HS-5 (cell line): Measurements from ENCODE around the gene CXorf66.
"Not testable (repeated sequence)": the region's sequence is repeated elsewhere in the genome, so short reads cannot be mapped to it uniquely, and the experiment has no call there.

Experiments
- DNase-seq: peaks from one replicate; pipeline ENCODE4 v3.0.0-alpha.2; 2012; ENCODE audit warnings: low read depth

Gene CXorf66

GRCh38 chrX:139965421-139965820 is at the start of gene CXorf66:
CXorf66 (minus strand) TSS chrX:139965521; CDS start chrX:139965496, 25 bp downstream.
- DNase-seq, result no peak

DNA sequence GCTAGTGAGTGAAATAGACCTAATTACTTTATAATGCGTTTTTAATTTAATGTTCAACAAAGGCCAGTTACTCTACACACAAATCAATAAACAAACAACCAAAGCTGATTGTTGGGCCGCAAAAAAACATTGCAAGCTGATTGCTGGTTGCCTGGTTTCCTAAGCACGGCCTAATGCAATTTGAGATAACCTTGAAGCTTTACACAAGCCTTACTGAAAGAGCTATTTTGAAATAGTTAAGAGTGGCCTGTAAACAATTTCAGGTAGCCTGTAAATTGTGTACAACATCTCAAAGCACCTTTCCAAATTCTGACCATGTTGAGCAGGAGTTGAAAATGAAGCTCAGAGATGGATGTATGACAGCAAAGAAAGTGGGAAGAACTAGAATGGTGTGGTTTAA is 17.5 kb upstream of the CXorf66 start:
- no peak for DNase-seq

- no peak for DNase-seq
Observed at GRCh38 chrX:139974471-139974870, 9.2 kb upstream of the CXorf66 start.

- DNase-seq, result no peak
Observed at GRCh38 chrX:139972629-139973624, 7.6 kb upstream of the CXorf66 start.

DNA sequence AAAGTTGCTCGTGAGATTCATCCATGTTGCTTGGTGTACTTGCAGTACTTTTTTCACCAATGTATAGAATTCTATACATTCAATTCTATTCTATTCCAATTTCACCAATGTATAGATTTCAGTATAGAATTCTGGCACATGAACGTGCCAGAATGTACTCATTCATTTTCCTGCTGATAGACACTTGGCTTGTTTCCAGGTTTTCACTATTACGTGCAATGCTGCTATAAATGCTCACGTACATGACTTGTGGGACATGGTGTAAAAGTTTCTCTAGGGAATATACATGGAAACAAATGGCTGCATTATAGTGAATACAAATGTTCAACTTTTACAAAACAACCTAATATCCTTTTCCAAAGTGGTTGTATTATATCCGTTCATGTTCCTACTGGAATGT is 6.8 kb upstream of the CXorf66 start:
- no peak for DNase-seq

DNA sequence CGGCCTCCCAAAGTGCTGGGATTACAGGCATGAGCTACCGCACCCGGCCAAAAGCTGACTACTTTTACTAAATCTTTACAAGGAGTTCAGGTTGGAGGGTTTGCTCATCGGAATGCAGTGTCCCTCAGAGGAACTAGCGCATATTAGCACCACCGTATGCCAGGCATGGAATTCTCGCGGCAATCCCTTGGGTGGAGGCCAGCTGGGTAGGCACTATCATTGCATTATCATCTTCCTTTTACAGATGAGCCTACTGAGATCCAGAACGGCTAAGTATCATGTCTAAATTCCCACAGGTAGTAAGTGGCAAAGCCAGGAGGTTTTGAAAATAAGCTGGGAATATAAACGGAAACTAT is 6.1 kb upstream of the CXorf66 start:
- DNase-seq, result no peak

DNA sequence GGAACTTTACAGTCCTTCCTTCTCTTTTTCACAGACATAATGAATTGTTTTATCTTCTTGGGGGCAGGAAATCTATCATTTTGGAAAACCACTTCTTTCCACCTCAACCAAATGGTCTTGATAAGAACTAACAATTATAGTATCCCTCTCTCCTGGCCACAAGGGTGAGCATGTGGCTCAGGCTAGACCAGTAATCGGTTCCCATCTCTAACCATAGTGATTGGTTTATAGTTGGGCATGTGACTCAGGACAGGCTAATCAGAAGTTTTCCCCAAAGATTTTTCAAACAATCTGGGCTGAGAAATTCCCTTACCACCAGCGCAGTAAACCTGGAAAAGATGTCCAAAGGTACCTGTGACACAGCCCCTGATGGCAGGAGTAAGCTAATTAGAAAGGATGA is 4.0 kb upstream of the CXorf66 start:
- no peak for DNase-seq

DNA sequence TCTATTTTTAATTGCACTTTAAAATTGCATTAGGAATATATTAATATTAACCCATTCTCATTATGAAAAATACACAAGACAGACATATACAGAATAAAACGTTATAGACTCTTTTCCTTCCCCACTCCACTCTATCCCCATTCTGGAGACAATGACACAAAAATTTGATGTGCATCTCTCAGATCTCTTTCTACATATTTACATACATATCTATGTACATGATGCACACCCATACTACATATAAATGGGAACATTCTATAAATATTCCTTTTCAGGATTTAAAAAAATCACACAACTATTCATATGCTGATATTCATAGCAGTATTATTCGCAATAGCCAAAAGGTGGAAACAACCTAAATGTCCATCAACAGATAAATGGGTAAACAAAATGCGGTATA is 2.4 kb upstream of the CXorf66 start:
- no peak for DNase-seq

DNA sequence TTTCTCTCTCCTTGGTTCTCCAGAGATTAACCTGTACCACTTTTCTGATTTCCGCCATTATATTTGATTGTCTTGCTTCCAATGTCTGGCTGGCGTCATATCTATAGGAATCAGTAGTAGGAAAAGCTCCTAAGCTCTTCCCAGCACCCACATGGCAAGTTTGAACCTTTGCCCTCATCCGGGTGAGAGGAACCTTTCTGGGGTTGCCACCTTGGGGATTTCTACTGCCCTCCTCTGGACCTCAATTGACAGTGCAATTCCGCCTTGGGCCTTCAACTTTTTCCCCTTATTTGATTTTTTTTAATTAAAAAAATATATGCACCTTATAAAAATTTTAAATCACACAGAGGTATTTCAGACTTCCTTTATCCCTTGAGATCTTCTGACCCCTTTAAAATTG is 2.0 kb upstream of the CXorf66 start:
- no peak for DNase-seq

- not testable (repeated sequence) for DNase-seq
Observed at GRCh38 chrX:139966159-139966558, 838 bp upstream of the CXorf66 start.

DNA sequence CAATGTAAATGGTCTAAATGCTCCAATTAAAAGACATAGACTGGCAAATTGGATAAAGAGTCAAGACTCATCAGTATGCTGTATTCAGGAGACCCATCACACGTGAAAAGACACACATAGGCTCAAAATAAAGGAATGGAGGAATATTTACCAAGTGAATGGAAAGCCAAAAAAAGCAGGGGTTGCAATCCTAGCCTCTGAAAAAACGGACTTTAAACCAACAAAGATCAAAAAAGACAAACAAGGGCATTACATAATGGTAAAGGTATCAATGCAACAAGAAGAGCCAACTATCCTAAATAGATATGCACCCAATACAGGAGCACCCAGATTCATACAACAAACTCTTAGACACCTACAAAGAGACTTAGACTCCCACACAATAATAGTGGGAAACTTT is 4.2 kb downstream of the CXorf66 start:
- not testable (repeated sequence) for DNase-seq

DNA sequence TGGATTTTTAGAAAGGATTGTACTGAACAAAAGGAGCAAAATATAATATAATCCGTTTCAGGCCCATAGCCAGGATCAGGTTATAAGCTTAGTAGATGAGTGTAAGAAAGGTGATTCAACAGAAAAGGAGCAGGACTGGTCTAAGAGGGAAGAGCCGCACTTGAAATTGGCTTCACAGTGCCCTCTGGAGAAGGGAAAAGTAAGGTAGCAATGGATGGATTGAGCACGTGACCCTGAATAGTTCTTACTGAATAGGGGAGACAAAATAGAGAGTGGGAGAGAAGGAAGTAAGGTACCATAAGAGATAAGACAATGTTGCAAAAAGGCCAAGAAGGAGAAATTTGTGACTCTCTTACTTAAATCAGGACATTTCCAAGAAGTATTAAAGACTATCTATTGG is 15.6 kb downstream of the CXorf66 start:
- DNase-seq, result no peak

DNA sequence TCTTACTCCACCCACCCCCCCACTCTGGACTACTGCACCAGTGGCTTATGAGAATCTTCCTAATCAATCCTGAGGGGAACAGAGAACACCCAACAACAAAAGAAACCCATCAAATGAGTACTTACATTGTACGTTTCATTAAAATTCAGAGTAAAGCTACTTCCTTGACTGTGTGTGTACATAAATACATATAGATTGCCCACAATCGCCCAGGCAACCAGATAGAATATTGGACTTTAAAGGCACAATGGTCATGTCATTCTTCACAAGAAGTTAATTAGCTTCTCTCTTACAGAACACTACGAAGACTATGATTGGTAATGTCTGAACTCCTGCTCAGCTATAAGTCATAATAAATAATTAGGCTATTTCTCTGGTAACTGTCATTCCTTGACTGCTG is 20.2 kb downstream of the CXorf66 start:
- no peak for DNase-seq

GRCh38 chrX:139936259-139936658 is 29.1 kb downstream of the CXorf66 start:
- DNase-seq, result no peak

DNA sequence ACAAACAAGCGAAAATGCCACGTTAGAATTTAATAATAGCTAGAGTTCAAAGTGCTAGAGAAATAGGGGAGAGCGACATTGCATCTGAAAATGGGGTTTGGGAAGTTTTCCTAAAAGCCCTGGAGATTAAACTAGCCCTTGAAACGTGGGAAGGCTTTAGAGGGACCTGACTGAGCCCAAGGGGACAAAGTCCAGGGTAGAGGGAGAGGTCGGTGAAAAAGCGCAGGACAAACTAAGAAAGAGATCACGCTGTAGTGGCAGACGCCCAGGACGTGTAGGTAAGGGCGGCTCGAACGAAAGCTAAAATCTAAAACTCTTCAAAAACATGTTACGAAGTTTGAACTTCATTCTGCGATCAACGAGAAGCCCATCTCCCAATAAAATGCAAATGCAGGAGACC is 31.4 kb downstream of the CXorf66 start:
- DNase-seq, result no peak

GRCh38 chrX:139932901-139933796 is 32.2 kb downstream of the CXorf66 start, which contains the start of gene ATP11C:
ATP11C (minus strand) TSS chrX:139933053; CDS start chrX:139932042, 1,011 bp downstream.
- DNase-seq, result peak; percentile 43

- DNase-seq, result no peak
Observed at GRCh38 chrX:139932073-139932900, 33.0 kb downstream of the CXorf66 start.

DNA sequence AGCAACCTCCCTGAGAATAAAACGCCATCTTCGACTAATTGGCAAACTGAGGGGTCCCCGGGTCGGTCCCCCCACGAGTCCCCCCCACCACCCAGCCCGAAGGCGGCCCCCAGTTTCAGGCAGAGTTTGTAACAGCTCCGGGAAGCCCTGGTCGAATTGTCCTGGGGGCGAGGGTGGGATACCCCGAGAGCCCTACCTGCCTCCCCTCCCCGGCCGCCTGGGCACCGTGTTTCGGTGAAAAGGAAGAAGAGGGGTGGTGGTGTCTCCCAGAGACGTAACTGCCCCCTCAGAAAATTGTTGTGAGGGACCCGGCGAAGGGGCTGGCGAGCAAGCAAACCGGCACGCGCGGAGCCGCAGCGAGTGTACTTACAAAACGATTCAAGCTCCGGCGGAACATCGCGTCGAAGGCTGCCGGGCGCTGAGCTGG is 33.7 kb downstream of the CXorf66 start:
- DNase-seq, result no peak

GRCh38 chrX:139930916-139931645 is 34.2 kb downstream of the CXorf66 start:
- DNase-seq, result no peak

- DNase-seq, result no peak
Observed at GRCh38 chrX:139930401-139930800, 34.9 kb downstream of the CXorf66 start.

- no peak for DNase-seq
Observed at GRCh38 chrX:139929876-139930275, 35.4 kb downstream of the CXorf66 start.
